HG03039 (cell line): ENCODE data around the gene TIMM8B.
"Not testable (repeated sequence)": the region's sequence is repeated elsewhere in the genome, so short reads cannot be mapped to it uniquely, and the experiment has no call there.

Experiments used
- ATAC-seq: cut with Tn5 transposase; IDR thresholded peaks from one replicate; pipeline ENCODE4 v1.9.1; 2021; ENCODE audit warnings: mild to moderate bottlenecking, moderate library complexity; ENCODE audit not compliant: unreplicated experiment

The TIMM8B gene

DNA sequence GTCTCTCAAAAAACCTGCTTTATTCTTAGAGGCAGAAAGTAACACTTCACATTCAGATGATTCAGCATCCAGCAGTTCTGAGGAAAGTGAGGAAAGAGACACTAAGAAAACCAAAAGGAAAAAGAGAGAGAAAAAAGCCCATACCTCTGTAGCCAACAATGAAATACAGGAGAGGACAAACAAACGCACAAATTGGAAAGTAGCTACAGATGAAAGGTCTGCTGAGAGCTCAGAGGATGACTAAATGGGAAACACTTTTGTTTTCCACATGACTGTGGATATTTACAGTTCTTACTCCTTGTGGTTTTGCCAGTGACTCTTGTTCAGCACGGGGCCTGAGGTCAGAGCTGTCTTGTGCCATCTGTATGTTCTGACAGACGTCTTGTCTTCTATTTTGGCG is 3.8 kb downstream of the TIMM8B start:
- ATAC-seq = no peak

DNA sequence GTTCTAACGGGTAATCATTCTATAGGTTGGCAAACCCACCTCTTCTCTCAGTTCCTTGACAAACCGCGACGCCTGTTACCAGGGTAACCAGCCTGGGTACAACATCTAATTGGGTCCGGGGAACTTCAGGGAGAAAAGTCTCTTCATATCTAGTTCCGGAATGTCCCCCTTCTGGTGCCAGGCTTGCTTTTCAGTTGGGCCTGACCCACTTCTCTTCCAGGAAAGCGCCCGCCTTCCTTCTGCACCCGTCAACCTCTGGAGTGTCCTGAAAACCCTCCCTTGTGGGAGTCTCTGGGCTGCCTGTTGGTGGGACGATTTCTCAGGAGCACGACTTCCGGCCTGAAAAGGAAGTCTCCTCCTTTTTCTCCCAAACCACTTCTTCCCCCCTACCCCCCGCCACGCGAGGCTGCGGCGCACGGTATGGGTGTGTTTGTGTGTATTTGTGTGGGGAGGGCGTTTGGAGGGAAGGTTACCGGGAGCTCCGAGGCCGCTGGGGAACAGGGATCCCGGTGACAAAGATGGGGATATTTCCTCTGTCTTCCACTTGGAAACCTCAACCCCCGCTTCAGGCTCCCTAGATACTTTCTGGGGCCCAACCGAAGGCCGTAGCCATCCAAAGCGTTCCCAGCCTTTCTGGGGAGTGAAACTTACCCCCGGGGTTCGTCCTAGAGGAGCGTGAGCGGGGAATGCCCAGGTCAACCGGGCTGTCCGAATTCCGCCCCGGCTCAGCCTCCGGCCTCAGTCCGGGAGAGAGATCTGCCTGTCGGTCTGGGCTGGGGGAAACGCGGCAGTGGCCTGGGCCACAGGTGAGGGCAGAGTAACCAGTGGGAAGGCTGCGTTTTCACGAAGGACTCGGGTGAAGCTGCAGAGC is 12.4 kb downstream of the TIMM8B start, which contains the start of the genes NKAPD1 and PIH1D2:
Gene NKAPD1, plus strand, starts transcription at position 359 of the 871 bp plus-strand sequence. CDS start 1,276 bp downstream, outside the sequence.
Gene PIH1D2, minus strand, starts transcription at position 77 of the 871 bp plus-strand sequence. CDS start 843 bp downstream, outside the sequence.
- peak; percentile 88 for ATAC-seq

DNA sequence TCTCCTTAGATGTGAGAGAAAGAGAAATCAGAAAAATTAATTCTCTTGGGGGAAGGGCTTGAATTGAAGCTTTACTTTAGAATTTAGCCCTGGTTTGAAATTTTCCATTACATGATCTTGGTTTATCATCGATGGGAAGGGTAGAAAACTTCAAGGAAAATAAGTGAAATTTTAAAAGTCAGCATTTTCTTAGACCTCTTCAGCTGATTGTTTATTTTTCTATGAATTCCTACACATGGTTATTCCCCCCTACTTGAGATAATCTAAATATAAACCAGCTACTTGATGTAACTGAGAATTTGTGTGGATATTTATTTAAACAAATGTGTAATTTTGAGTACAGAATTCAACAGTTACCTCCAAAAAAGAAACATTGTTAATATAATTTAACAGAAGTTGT is 23.6 kb downstream of the TIMM8B start:
- no peak for ATAC-seq

DNA sequence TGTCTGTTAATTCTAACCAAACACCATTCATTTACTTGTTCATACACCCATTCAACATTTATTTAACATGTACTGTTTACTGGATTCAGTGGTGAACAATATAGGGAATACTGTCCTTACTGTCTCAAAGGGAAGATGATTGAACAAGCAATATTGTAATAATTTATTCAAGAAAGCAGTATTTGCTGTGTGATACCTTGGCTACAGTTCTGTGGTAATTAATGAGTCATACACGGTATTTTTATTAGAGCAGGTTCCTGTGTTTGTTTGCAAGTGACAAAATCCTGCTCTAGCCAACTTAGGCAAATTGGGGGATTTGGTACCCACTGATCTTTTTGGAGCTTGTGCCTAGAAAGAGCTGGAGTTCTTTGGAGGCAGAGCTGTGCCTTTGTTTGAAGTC is 28.5 kb downstream of the TIMM8B start:
- no peak for ATAC-seq

DNA sequence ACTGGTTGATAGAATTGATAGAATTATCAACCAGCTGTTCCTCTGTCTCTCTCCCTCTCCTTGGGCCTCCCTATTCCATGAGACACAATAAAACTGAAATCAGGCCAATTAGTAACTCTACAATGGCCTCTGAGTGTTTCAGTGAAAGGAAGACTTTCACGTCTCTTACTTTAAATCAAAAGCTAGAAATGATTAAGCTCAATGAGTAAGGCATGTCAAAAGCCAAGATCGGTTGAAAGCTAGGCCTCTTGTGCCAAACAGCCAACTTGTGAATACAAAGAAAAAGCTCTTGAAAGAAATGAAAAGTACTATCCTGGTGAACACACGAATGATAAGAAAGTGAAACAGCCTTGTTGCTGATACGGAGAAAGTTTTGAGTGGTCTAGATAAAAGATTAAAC is 29.4 kb downstream of the TIMM8B start:
- ATAC-seq = no peak

DNA sequence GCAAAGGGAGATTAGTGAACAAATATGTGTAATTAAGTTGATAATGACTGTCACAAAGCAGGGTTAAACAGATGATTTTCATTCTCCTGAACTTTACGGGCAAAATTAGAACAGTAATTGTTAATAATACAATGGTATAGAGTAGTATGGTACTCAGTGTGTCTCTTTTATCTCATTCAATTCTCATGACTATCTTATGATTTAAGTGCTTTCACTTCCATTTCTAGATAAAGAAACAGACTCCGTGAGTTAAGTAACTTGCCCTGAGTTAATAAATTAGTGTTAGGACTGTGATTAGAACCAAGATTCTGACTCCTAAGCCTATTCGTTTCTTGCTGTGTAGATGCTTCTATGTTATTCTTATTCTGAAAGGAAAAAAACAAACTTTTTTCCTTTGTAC is 34.8 kb downstream of the TIMM8B start:
- ATAC-seq = no peak

DNA sequence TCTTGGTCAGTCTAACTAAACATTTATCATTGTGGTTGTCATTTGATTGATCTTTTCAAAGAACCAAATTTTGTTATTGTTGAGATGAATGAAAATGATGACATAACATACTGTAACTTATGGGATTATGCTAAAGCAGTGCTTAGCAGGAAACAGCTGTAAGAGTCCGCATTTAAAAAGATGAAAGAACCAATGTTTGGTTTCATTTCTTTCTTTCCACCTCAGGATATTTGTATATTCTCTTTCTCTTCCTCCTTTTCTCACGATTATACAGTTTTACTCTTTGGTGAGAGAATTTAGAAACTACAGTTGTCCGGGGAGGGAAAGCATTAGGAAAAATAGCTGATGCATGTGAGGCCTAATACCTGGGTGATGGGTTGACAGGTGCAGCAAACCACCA is 35.8 kb downstream of the TIMM8B start:
- ATAC-seq = peak; percentile 88

DNA sequence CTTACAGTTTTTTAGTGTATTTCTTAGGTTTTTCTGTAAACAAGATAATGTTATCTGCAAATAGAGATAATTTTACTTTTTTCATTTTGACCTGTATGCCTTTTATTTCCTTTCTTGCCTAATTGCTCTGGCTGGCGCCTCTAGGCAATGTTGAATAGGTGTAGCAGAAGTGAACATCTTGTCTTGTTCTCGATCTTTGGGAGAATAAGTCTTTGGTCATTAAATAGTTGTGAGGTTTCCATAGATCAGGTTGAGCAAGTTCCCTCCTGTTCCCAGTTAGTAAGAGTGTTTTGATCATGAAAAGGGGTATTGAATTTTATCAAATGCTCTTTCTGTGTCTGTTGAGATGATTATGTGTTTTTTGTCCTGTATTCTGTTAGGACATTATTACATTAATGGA is 36.8 kb downstream of the TIMM8B start:
- ATAC-seq = no peak

DNA sequence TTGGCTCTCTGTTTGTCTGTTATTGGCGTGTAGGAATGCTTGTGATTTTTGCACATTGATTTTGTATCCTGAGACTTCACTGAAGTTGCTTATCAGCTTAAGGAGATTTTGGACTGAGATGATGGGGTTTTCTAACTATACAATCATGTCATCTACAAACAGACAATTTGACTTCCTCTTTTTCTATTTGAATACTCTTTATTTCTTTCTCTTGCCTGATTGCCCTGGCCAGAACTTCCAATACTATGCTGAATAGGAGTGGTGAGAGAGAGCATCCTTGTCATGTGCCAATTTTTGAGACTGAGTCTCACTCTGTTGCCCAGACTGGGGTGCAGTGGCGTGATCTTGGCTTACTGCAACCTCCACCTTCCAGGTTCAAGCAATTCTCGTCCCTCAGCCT is 38.3 kb downstream of the TIMM8B start:
- ATAC-seq = not testable (repeated sequence)

DNA sequence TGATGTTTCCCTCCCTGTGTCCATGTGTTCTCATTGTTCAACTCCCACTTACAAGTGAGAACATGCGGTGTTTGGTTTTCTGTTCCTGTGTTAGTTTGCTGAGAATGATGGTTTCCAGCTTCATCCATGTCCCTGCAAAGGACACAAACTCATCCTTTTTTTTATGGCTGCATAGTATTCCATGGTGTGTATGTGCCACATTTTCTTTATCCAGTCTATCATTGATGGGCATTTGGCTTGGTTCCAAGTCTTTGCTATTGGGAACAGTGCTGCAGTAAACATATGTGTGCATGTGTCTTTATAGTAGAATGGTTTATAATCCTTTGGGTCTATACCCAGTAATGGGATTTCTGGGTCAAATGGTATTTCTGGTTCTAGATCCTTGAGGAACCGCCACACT is 39.9 kb downstream of the TIMM8B start:
- not testable (repeated sequence) for ATAC-seq

DNA sequence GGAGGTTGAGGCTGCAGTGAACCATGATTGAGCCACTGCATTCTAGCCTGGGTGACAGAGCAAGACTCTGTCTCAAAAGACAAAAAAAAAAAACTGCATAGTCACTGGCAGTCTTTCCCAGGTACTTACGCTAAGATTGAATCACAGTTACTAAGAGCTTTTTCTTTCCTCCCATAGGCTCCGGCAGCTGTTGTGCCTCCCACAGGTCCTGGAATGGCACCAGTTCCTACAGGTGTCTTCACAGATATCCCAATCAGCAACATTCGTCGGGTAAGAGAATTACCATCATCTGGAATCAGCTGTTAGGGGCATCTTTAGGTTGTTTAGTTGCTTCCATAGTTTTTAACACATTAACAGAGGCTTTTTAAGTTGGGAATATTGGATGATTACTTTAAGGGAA is 41.6 kb downstream of the TIMM8B start:
- ATAC-seq = no peak

DNA sequence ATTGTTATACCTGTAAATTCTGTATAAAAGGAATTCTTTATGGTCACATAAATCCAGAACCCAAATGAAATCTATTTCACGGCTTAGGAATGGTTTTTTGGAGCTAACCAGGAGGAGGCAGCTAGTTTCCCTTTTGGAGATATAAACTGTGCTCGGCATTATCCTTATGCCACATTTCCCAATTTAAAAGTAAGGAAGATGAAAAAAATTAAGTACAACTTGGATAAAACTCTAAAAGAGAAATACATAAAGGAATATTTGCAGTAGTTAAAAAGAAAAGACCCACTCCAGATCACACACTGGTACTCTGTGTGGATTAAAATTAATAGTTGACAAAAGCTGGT is 43.6 kb downstream of the TIMM8B start:
- no peak for ATAC-seq

DNA sequence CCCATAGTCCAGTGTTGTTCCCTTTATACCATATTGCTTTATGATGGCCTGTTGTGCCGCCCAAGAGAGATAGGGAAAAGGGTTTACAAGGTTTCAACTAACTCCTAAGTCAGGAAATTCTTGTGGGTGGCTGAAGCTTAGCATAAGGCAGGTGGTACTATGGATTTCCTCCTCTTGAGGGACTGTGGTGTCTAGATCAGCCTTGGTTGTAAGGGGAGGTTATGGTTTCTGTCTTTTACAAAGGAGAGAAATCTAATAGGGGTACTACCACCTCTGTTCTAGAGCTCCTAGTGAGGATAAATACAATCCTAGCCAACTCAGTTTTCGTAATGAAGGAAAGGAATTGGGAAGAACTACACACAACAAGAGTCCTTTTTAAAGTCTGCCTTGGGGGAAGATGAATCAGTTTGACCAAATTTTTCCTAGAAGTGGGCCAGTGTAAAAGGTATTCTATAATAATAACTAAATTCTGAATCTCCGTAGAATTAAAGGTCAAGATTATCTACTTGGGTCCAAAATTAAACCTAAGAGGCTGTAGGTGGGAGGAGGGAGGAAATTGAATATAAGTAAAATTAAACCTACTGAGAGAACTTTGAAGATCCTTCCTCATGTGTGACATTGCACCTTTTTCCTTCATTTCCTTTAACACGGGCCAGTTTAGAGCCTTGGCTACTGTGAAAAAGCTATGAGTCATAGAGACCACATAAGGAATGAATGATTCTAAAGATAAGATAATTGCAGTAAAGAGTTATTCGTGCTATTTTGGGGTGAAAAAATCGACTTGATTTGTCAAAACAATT is 44.2 kb downstream of the TIMM8B start:
- ATAC-seq = no peak

DNA sequence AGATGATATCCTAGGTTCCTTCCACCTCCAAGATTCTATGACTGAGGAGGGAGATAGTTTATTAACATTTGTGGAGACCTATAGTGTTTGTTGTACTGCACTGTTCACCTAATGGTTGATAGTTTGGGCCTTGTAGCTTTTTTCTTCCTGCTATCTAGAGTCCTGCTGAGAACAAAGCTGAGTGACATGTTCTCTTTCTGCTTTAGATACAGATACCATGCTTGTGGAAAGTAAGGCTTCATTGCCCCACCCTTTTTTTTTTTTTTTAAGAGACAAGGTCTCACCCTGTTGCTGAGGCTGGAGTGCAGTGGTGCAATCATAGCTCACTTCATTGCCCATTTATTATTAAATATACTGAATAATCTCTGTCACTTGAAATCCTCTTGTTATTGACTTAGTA is 49.0 kb downstream of the TIMM8B start:
- ATAC-seq = no peak
